Karpas-422 (cell line): ENCODE measurements around the gene S100A12. TPM values are rescaled to one million over a fixed set of nuclear protein-coding genes. Genes with fewer than 3 reads are reported as not detected.

Experiments used
- DNase-seq: peaks from one replicate; pipeline ENCODE4 v3.0.0-alpha.2; 2015
- H2AFZ ChIP-seq: fragments of 200-600 bp; sonication (generic); 2 replicates; pipeline ENCODE4 v1.6.1; 2014; ENCODE audit warnings: antibody characterized with exemption, low read length, mixed read lengths
- H3K27ac ChIP-seq: fragments of 200-600 bp; sonication (generic); 2 replicates; pipeline ENCODE4 v1.5.1; 2014; ENCODE audit warnings: mild to moderate bottlenecking, low read length, moderate library complexity
- H3K27me3 ChIP-seq: fragments of 200-600 bp; sonication (generic); 2 replicates; pipeline ENCODE4 v1.6.1; 2014; ENCODE audit warnings: low read length, mixed read lengths
- H3K36me3 ChIP-seq: fragments of 200-600 bp; sonication (generic); 2 replicates; pipeline ENCODE4 v1.6.1; 2014; ENCODE audit warnings: low read length, mixed read lengths; ENCODE audit not compliant: insufficient read depth
- H3K4me1 ChIP-seq: fragments of 200-600 bp; sonication (generic); 2 replicates; pipeline ENCODE4 v1.6.1; 2014; ENCODE audit warnings: mild to moderate bottlenecking, low read length, mixed read lengths
- H3K4me2 ChIP-seq: fragments of 200-600 bp; sonication (generic); 2 replicates; pipeline ENCODE4 v1.6.1; 2014; ENCODE audit warnings: low read length, low read depth, mild to moderate bottlenecking; ENCODE audit not compliant: poor library complexity, severe bottlenecking
- H3K4me3 ChIP-seq: fragments of 200-600 bp; sonication (generic); 2 replicates; pipeline ENCODE4 v1.5.1; 2014; ENCODE audit warnings: mild to moderate bottlenecking, antibody characterized with exemption, low read length, mixed read lengths
- H3K79me2 ChIP-seq: fragments of 200-600 bp; sonication (generic); 2 replicates; pipeline ENCODE4 v1.6.1; 2014; ENCODE audit warnings: mild to moderate bottlenecking, low read length, mixed read lengths
- H3K9ac ChIP-seq: fragments of 200-600 bp; sonication (generic); 2 replicates; pipeline ENCODE4 v1.6.0; 2014; ENCODE audit warnings: low read length
- H3K9me2 ChIP-seq: fragments of 200-600 bp; sonication (generic), shearing (Covaris generic); replicated peaks from 2 replicates; pipeline ENCODE4 v1.6.0; 2014; ENCODE audit warnings: mild to moderate bottlenecking, low read length, moderate library complexity; ENCODE audit not compliant: insufficient read depth
- H3K9me3 ChIP-seq: fragments of 300-700, 200-600 bp; sonication (generic); 2 replicates; pipeline ENCODE4 v1.6.1; 2014; ENCODE audit warnings: low read length, mixed read lengths
- H4K20me1 ChIP-seq: fragments of 200-600 bp; sonication (generic); 2 replicates; pipeline ENCODE4 v1.6.1; 2014; ENCODE audit warnings: mild to moderate bottlenecking, antibody characterized with exemption, low read length, low read depth; ENCODE audit not compliant: insufficient read depth
- total RNA-seq: library from RNA; depleted of rRNA; stranded (reverse); fragments of >200 nt; shearing (Covaris generic); gene quantifications from 2 replicates; pipeline ENCODE4 v1.2.3, GENCODE V29; 2014; ENCODE audit warnings: low replicate concordance

Gene S100A12
- total RNA-seq, 1 experiment from 2014 or later, result not detected

GRCh38 chr1:153392822-153393221 is 17.4 kb upstream of the S100A12 start:
- no peaks in the 10 kb centered on the region for H3K79me2 ChIP-seq
- H3K4me3 ChIP-seq, result no peak overlapping the region
- H3K27me3 ChIP-seq, result no peaks in the 10 kb centered on the region
- no peak overlapping the region for H3K27ac ChIP-seq
- no peaks in the 10 kb centered on the region for H4K20me1 ChIP-seq
- H3K36me3 ChIP-seq, result no peaks in the 10 kb centered on the region
- H3K4me1 ChIP-seq, result no peaks in the 10 kb centered on the region
- DNase-seq, result no peak
- no peaks in the 10 kb centered on the region for H3K9me2 ChIP-seq
- H3K9ac ChIP-seq, result no peak overlapping the region
- H3K9me3 ChIP-seq, result no peaks in the 10 kb centered on the region
- no peak overlapping the region for H3K4me2 ChIP-seq
- no peak overlapping the region for H2AFZ ChIP-seq

- Histone ChIP-seq H4K20me1 (no peaks in the 10 kb centered on the region), H3K4me3 (no peak overlapping the region), H3K9me2 (no peaks in the 10 kb centered on the region), H3K27me3 (no peaks in the 10 kb centered on the region), H3K79me2 (no peaks in the 10 kb centered on the region), H3K36me3 (no peaks in the 10 kb centered on the region), H3K4me2 (no peak overlapping the region), H2AFZ (no peak overlapping the region), H3K9ac (no peak overlapping the region), H3K9me3 (no peaks in the 10 kb centered on the region), H3K27ac (no peak overlapping the region), H3K4me1 (no peaks in the 10 kb centered on the region)
- DNase-seq, result no peak
Observed at GRCh38 chr1:153392258-153392657, 16.8 kb upstream of the S100A12 start.

GRCh38 chr1:153390938-153391710 is 15.7 kb upstream of the S100A12 start, which contains the start of gene S100A8:
Gene S100A8 (minus strand): TSS chr1:153391073. CDS start chr1:153390535, 538 bp downstream.
- Histone ChIP-seq H3K4me2 (no peak within 1 kb of the TSS), H3K9ac (no peak within 1 kb of the TSS), H3K27me3 (no peaks in the 10 kb centered on the region), H3K9me3 (no peaks in the 10 kb centered on the region), H3K27ac (no peak within 1 kb of the TSS), H2AFZ (no peak within 1 kb of the TSS), H3K9me2 (no peaks in the 10 kb centered on the region), H4K20me1 (no peaks in the 10 kb centered on the region), H3K4me1 (no peaks in the 10 kb centered on the region), H3K4me3 (no peak within 1 kb of the TSS), H3K36me3 (no peaks in the 10 kb centered on the region), H3K79me2 (no peaks in the 10 kb centered on the region)
- DNase-seq, result no peak

- Histone ChIP-seq H3K9me2 (no peaks in the 10 kb centered on the region), H2AFZ (no peak overlapping the region), H3K4me3 (no peak overlapping the region), H3K9me3 (no peaks in the 10 kb centered on the region), H3K27ac (no peak overlapping the region), H4K20me1 (no peaks in the 10 kb centered on the region), H3K36me3 (no peaks in the 10 kb centered on the region), H3K79me2 (no peaks in the 10 kb centered on the region), H3K9ac (no peak overlapping the region), H3K27me3 (no peaks in the 10 kb centered on the region), H3K4me1 (no peaks in the 10 kb centered on the region), H3K4me2 (no peak overlapping the region)
- DNase-seq, result no peak
Observed at GRCh38 chr1:153389973-153390879, 14.8 kb upstream of the S100A12 start.

- no peak overlapping the region for H3K4me3 ChIP-seq
- no peaks in the 10 kb centered on the region for H3K4me1 ChIP-seq
- no peaks in the 10 kb centered on the region for H3K27me3 ChIP-seq
- no peaks in the 10 kb centered on the region for H3K36me3 ChIP-seq
- H2AFZ ChIP-seq, result no peak overlapping the region
- H3K27ac ChIP-seq, result no peak overlapping the region
- no peaks in the 10 kb centered on the region for H3K9me3 ChIP-seq
- no peak for DNase-seq
- no peak overlapping the region for H3K4me2 ChIP-seq
- no peaks in the 10 kb centered on the region for H3K79me2 ChIP-seq
- no peaks in the 10 kb centered on the region for H3K9me2 ChIP-seq
- H4K20me1 ChIP-seq, result no peaks in the 10 kb centered on the region
- H3K9ac ChIP-seq, result no peak overlapping the region
Observed at GRCh38 chr1:153389401-153389800, 14.0 kb upstream of the S100A12 start.

GRCh38 chr1:153387785-153388184 is 12.4 kb upstream of the S100A12 start:
- H3K27me3 ChIP-seq, result no peaks in the 10 kb centered on the region
- no peaks in the 10 kb centered on the region for H3K4me1 ChIP-seq
- H3K4me3 ChIP-seq, result no peak overlapping the region
- no peak overlapping the region for H3K27ac ChIP-seq
- DNase-seq, result no peak
- no peaks in the 10 kb centered on the region for H3K9me3 ChIP-seq
- no peak overlapping the region for H3K4me2 ChIP-seq
- H2AFZ ChIP-seq, result no peak overlapping the region
- H3K79me2 ChIP-seq, result no peaks in the 10 kb centered on the region
- no peak overlapping the region for H3K9ac ChIP-seq
- H4K20me1 ChIP-seq, result no peaks in the 10 kb centered on the region
- no peaks in the 10 kb centered on the region for H3K36me3 ChIP-seq
- no peaks in the 10 kb centered on the region for H3K9me2 ChIP-seq

GRCh38 chr1:153387001-153387400 is 11.6 kb upstream of the S100A12 start:
- H4K20me1 ChIP-seq, result no peaks in the 10 kb centered on the region
- no peak overlapping the region for H3K9ac ChIP-seq
- no peaks in the 10 kb centered on the region for H3K27me3 ChIP-seq
- no peaks in the 10 kb centered on the region for H3K9me2 ChIP-seq
- no peaks in the 10 kb centered on the region for H3K4me1 ChIP-seq
- no peaks in the 10 kb centered on the region for H3K36me3 ChIP-seq
- H3K4me3 ChIP-seq, result no peak overlapping the region
- H3K79me2 ChIP-seq, result no peaks in the 10 kb centered on the region
- H2AFZ ChIP-seq, result no peak overlapping the region
- no peak overlapping the region for H3K27ac ChIP-seq
- DNase-seq, result no peak
- no peak overlapping the region for H3K4me2 ChIP-seq
- H3K9me3 ChIP-seq, result no peaks in the 10 kb centered on the region

GRCh38 chr1:153386500-153386901 is 11.1 kb upstream of the S100A12 start:
- Histone ChIP-seq H3K9me2 (no peaks in the 10 kb centered on the region), H3K27me3 (no peaks in the 10 kb centered on the region), H3K27ac (no peak overlapping the region), H3K4me2 (no peak overlapping the region), H3K9me3 (no peaks in the 10 kb centered on the region), H3K4me3 (no peak overlapping the region), H3K4me1 (no peaks in the 10 kb centered on the region), H2AFZ (no peak overlapping the region), H3K36me3 (no peaks in the 10 kb centered on the region), H4K20me1 (no peaks in the 10 kb centered on the region), H3K9ac (no peak overlapping the region), H3K79me2 (no peaks in the 10 kb centered on the region)
- no peak for DNase-seq
